Measurements from ENCODE around the gene MTA1. TPM values are rescaled to one million over a fixed set of nuclear protein-coding genes. Genes with fewer than 3 reads are reported as not detected.

The MTA1 gene
- total RNA-seq, 2 experiments from 2014 or later: 103 to 217 TPM

DNA sequence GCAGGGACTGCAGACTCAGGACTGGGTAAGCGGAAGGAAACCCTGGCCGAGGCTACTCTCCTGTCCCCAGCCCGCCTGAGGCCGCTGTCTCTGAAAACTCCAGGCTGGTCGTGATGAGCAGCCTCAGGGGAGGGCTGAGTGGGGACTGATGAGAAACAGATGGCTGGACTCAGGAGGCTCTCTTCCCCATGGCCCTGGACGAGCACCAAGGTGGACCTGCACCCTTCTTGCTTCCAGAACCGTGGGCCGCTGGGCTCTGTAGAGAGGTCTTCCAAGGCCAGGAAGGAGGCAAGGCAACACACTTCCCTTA is 20.2 kb upstream of the MTA1 start:
- Histone ChIP-seq H3K27ac (ENCODE audit: low read depth, low read length, poor library complexity, severe bottlenecking) (no peak overlapping the region), H3K9me3 (ENCODE audit: low read length) (no peaks in the 10 kb centered on the region), H3K9me2 (ENCODE audit: insufficient read depth, low read length) (no peaks in the 10 kb centered on the region), H2AFZ (ENCODE audit: low read length) (no peak overlapping the region), H3K36me3 (ENCODE audit: insufficient read depth, low read length) (peaks cover 21% of the 10 kb centered on the region), H4K20me1 (ENCODE audit: insufficient read depth, low read length) (no peaks in the 10 kb centered on the region), H3K4me2 (ENCODE audit: low read length) (peak overlapping the region; percentile 97), H3K4me1 (ENCODE audit: insufficient read depth, low read length, poor library complexity, severe bottlenecking) (peaks cover 23% of the 10 kb centered on the region), H3K4me3 (ENCODE audit: low read depth, low read length, poor library complexity, severe bottlenecking) (peak overlapping the region; percentile 86), H3K79me2 (ENCODE audit: insufficient read depth, low read depth, low read length) (peaks cover 14% of the 10 kb centered on the region)
- ChIA-PET POLR2A (interaction anchor here (0.6 to 0.9 kb wide), 2 partner anchors 10 to 57 kb away, joined by 4 read pairs; no protein-coding TSS in a partner anchor), CTCF (ENCODE audit: unreplicated experiment) (interaction anchor here (0.7 kb wide), 1 partner anchor 22 kb away, joined by 5 read pairs; no protein-coding TSS in a partner anchor)
- TF ChIP-seq EZH2phosphoT487 (IDR thresholded peaks at IDR 0.05; ENCODE audit: borderline replicate concordance, low read depth, low read length): no peak
- TF ChIP-seq, protein P1, sequence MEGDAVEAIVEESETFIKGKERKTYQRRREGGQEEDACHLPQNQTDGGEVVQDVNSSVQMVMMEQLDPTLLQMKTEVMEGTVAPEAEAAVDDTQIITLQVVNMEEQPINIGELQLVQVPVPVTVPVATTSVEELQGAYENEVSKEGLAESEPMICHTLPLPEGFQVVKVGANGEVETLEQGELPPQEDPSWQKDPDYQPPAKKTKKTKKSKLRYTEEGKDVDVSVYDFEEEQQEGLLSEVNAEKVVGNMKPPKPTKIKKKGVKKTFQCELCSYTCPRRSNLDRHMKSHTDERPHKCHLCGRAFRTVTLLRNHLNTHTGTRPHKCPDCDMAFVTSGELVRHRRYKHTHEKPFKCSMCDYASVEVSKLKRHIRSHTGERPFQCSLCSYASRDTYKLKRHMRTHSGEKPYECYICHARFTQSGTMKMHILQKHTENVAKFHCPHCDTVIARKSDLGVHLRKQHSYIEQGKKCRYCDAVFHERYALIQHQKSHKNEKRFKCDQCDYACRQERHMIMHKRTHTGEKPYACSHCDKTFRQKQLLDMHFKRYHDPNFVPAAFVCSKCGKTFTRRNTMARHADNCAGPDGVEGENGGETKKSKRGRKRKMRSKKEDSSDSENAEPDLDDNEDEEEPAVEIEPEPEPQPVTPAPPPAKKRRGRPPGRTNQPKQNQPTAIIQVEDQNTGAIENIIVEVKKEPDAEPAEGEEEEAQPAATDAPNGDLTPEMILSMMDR (conservative IDR thresholded peaks at IDR 0.05; ENCODE audit: low read length): no peak
- intact Hi-C loops (cut with micrococcal nuclease; ENCODE audit: unreplicated experiment): loop anchor here (2.0 kb wide), 1 partner anchor 29 kb away; no protein-coding TSS in a partner anchor
- no peak for DNase-seq (ENCODE audit: low spot score)
- BruUV-seq (replicated peaks): no TSS peak

DNA sequence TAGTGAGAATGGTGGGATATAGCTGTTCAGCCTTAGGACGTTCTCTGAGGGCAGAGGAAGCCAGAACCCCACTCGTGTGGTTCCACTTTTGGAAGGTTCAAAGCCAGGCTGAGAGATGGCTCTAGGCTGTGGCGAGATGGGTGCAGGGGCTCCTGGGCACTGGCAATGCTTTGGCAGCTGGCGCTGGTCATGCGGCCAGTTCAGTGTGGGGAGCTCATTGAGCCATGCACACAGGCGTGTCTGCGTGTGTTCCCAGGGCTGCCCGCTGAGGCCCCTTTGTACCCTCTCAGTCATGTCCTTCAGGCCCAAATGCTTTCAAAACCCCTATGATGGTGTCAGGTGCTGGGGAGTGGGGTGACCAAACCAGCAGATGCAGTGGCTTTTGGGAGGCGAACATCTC is 19.6 kb upstream of the MTA1 start:
- H3K4me3 ChIP-seq (ENCODE audit: low read depth, low read length, poor library complexity, severe bottlenecking): peak overlapping the region; percentile 86
- intact Hi-C loops (cut with micrococcal nuclease; ENCODE audit: unreplicated experiment): no loop called here

DNA sequence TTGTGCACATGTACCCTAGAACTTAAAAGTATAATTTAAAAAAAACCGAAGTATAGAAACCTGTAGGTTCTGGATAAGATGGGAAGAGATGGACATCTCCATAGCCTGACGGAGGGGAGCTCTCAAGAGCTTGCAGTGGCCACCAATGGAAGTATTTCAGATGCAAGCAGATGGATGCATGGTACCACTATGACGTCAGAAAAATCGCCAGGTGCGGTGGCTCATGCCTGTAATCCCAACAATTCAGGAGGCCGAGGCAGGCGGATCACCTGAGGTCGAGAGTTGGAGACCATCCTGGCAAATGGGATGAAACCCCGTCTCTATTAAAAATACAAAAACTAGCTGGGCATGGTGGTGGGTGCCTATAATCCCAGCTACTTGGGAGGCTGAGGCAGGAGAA is 17.9 kb upstream of the MTA1 start:
- Histone ChIP-seq H3K36me3 (ENCODE audit: insufficient read depth, low read length) (peaks cover 21% of the 10 kb centered on the region), H3K9me3 (ENCODE audit: low read length) (no peaks in the 10 kb centered on the region), H3K4me3 (ENCODE audit: low read depth, low read length, poor library complexity, severe bottlenecking) (no peak overlapping the region), H4K20me1 (ENCODE audit: insufficient read depth, low read length) (no peaks in the 10 kb centered on the region), H3K4me2 (ENCODE audit: low read length) (no peak overlapping the region), H3K4me1 (ENCODE audit: insufficient read depth, low read length, poor library complexity, severe bottlenecking) (peaks cover 23% of the 10 kb centered on the region), H3K27ac (ENCODE audit: low read depth, low read length, poor library complexity, severe bottlenecking) (no peak overlapping the region), H3K9me2 (ENCODE audit: insufficient read depth, low read length) (no peaks in the 10 kb centered on the region), H3K79me2 (ENCODE audit: insufficient read depth, low read depth, low read length) (peaks cover 14% of the 10 kb centered on the region), H2AFZ (ENCODE audit: low read length) (no peak overlapping the region)
- ChIA-PET POLR2A (no interaction called here), CTCF (ENCODE audit: unreplicated experiment) (no interaction called here)
- no peak for DNase-seq (ENCODE audit: low spot score)
- intact Hi-C loops (cut with micrococcal nuclease; ENCODE audit: unreplicated experiment): no loop called here
- BruUV-seq (replicated peaks): no TSS peak
- no peak for TF ChIP-seq EZH2phosphoT487 (IDR thresholded peaks at IDR 0.05; ENCODE audit: borderline replicate concordance, low read depth, low read length)
- TF ChIP-seq, protein P1 (conservative IDR thresholded peaks at IDR 0.05; ENCODE audit: low read length): no peak

More for the DNA sequence above, 19.6 kb upstream of the MTA1 start:
- Histone ChIP-seq H3K9me2 (ENCODE audit: insufficient read depth, low read length) (no peaks in the 10 kb centered on the region), H4K20me1 (ENCODE audit: insufficient read depth, low read length) (no peaks in the 10 kb centered on the region), H3K36me3 (ENCODE audit: insufficient read depth, low read length) (peaks cover 21% of the 10 kb centered on the region), H3K4me1 (ENCODE audit: insufficient read depth, low read length, poor library complexity, severe bottlenecking) (peaks cover 23% of the 10 kb centered on the region), H3K9me3 (ENCODE audit: low read length) (no peaks in the 10 kb centered on the region), H3K79me2 (ENCODE audit: insufficient read depth, low read depth, low read length) (peaks cover 14% of the 10 kb centered on the region), H3K4me2 (ENCODE audit: low read length) (peak overlapping the region; percentile 97), H3K27ac (ENCODE audit: low read depth, low read length, poor library complexity, severe bottlenecking) (no peak overlapping the region), H2AFZ (ENCODE audit: low read length) (no peak overlapping the region)
- TF ChIP-seq, protein P1 (conservative IDR thresholded peaks at IDR 0.05; ENCODE audit: low read length): no peak
- ChIA-PET CTCF (ENCODE audit: unreplicated experiment) (no interaction called here), POLR2A (no interaction called here)
- BruUV-seq (replicated peaks): no TSS peak
- no peak for DNase-seq (ENCODE audit: low spot score)

Measured in OCI-LY7 (cell line).